Smooth muscle cell (in vitro differentiated cells): ENCODE results near the gene TM9SF2. TPM values are rescaled to one million over a fixed set of nuclear protein-coding genes. Genes with fewer than 3 reads are reported as not detected.

ENCODE experiments used
- DNase-seq: peaks from one replicate; lab custom pipeline; 2025; ENCODE audit not compliant: unreplicated experiment; lab: John Stamatoyannopoulos, UW
- H2AFZ ChIP-seq: fragments of 200-600 bp; sonication (generic); 2 replicates; pipeline ENCODE4 v1.6.0; 2016; ENCODE audit warnings: antibody characterized with exemption, low read depth, mild to moderate bottlenecking
- H3F3A ChIP-seq: fragments of 200-600 bp; sonication (generic); 2 replicates; pipeline ENCODE4 v1.6.0; 2017; ENCODE audit warnings: antibody characterized with exemption, low read depth
- H3K27ac ChIP-seq: fragments of 200-600 bp; sonication (generic); 2 replicates; pipeline ENCODE4 v1.5.1; 2016; ENCODE audit warnings: low read depth, mild to moderate bottlenecking
- H3K27me3 ChIP-seq: fragments of 200-600 bp; sonication (generic); 2 replicates; pipeline ENCODE4 v1.6.1; 2016; ENCODE audit warnings: low read depth, mild to moderate bottlenecking
- H3K36me3 ChIP-seq: fragments of 200-600 bp; sonication (generic); 2 replicates; pipeline ENCODE4 v1.5.1; 2016; ENCODE audit warnings: low read depth
- H3K4me1 ChIP-seq: fragments of 200-600 bp; sonication (generic); 2 replicates; pipeline ENCODE4 v1.5.1; 2016; ENCODE audit warnings: low read depth
- H3K4me2 ChIP-seq: fragments of 200-600 bp; sonication (generic); 2 replicates; pipeline ENCODE4 v1.6.0; 2016; ENCODE audit warnings: mild to moderate bottlenecking
- H3K4me3 ChIP-seq: fragments of 200-600 bp; sonication (generic); 2 replicates; pipeline ENCODE4 v1.5.1; 2016; ENCODE audit warnings: mild to moderate bottlenecking
- H3K79me2 ChIP-seq: fragments of 200-600 bp; sonication (generic); 2 replicates; pipeline ENCODE4 v1.6.0; 2016; ENCODE audit warnings: low read depth, mild to moderate bottlenecking
- H3K9ac ChIP-seq: fragments of 200-600 bp; sonication (generic); 2 replicates; pipeline ENCODE4 v1.6.0; 2016; ENCODE audit warnings: low read depth
- H3K9me3 ChIP-seq: fragments of 200-600 bp; sonication (generic); replicated peaks from 2 replicates; pipeline ENCODE4 v1.5.1; 2016; ENCODE audit warnings: low read depth
- H4K20me1 ChIP-seq: fragments of 200-600 bp; sonication (generic); 2 replicates; pipeline ENCODE4 v1.6.0; 2016; ENCODE audit warnings: low read depth
- WGBS: methylation state at CpG from one replicate; pipeline ENCODE4 v1.1.7; 2016; ENCODE audit warnings: low lambda C conversion rate; 5-methylcytosine and 5-hydroxymethylcytosine counted together
- polyA plus RNA-seq: library from polyadenylated mRNA; unstranded; fragments of >200 nt; fragmentation: Nextera tagmentation; extraction: Ambion mirVana; gene quantifications from 2 replicates; pipeline ENCODE4 v1.2.1, GENCODE V29; 2016
- total RNA-seq: library from RNA; depleted of rRNA; stranded (reverse); fragments of >200 nt; gene quantifications from 2 replicates; pipeline ENCODE4 v1.2.3, GENCODE V29; 2014
- TF ChIP-seq, protein P1 (sequence below): fragments of 200-600 bp; sonication (generic); IDR thresholded peaks from 2 replicates; pipeline ENCODE4 v1.5.1; 2017; ENCODE audit warnings: borderline replicate concordance, mild to moderate bottlenecking, antibody characterized with exemption; ENCODE audit not compliant: insufficient read depth, poor library complexity, severe bottlenecking

Gene TM9SF2
- total and polyA plus RNA-seq, 2 experiments from 2014 or later, result 195 to 272 TPM

DNA sequence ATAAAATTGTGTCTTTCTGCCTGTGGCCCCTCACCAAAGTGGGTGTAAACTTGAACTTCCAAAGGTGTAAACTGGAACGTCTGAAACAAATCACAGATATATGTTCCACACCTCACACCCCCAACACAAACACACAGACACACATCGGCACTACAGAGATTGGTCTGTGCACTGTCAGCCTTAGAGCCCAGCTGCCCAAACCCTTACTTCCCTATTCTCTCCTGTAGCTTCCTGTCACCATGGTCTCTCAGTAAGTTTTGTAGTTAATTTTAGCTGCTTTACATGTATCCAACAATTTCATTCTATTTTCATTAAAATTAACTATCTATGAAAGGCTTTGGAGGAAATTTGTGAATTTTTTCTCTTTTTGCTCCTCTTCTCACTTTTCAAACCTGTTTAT is 5.4 kb downstream of the TM9SF2 start:
- Histone ChIP-seq H3K9ac (peak overlapping the region; percentile 6), H4K20me1 (peaks cover 96% of the 10 kb centered on the region)
- WGBS, result 80% methylated on average over 2 of the region's 2 CpGs

DNA sequence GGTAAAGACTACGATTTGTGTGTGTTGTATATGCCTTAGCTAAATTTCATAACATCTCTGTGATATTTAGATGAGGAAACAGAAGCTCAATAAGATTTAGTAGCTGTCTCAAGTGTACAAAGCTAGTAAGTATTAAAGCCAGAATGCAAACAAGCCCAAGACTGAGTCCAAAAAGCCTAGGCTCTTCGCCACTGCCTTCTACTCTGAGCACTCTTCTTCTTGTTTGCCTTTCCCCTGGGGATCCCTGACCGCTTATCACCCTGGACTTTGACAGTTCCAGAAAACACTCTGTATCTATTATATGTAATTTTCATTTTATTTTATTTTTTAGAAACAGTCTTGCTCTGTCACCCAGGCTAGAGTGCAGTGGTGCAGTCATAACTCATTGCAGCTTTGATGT is 5.8 kb downstream of the TM9SF2 start:
- Histone ChIP-seq H3K79me2 (peaks cover 100% of the 10 kb centered on the region), H3K9me3 (no peaks in the 10 kb centered on the region), H3K27me3 (no peaks in the 10 kb centered on the region), H3K4me2 (no peak overlapping the region), H3K4me3 (no peak overlapping the region), H3F3A (no peaks in the 10 kb centered on the region), H4K20me1 (peaks cover 100% of the 10 kb centered on the region), H3K9ac (no peak overlapping the region), H3K27ac (no peak overlapping the region), H2AFZ (no peak overlapping the region), H3K4me1 (peaks cover 17% of the 10 kb centered on the region), H3K36me3 (no peaks in the 10 kb centered on the region)
- DNase-seq, result no peak
- WGBS, result 95% methylated on average over 3 of the region's 3 CpGs
- TF ChIP-seq, protein P1, sequence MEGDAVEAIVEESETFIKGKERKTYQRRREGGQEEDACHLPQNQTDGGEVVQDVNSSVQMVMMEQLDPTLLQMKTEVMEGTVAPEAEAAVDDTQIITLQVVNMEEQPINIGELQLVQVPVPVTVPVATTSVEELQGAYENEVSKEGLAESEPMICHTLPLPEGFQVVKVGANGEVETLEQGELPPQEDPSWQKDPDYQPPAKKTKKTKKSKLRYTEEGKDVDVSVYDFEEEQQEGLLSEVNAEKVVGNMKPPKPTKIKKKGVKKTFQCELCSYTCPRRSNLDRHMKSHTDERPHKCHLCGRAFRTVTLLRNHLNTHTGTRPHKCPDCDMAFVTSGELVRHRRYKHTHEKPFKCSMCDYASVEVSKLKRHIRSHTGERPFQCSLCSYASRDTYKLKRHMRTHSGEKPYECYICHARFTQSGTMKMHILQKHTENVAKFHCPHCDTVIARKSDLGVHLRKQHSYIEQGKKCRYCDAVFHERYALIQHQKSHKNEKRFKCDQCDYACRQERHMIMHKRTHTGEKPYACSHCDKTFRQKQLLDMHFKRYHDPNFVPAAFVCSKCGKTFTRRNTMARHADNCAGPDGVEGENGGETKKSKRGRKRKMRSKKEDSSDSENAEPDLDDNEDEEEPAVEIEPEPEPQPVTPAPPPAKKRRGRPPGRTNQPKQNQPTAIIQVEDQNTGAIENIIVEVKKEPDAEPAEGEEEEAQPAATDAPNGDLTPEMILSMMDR, result no peak

More for the DNA sequence above, 5.4 kb downstream of the TM9SF2 start:
- H3K4me3 ChIP-seq, result no peak overlapping the region
- H3K4me1 ChIP-seq, result peaks cover 17% of the 10 kb centered on the region
- H3K9me3 ChIP-seq, result no peaks in the 10 kb centered on the region
- no peak for DNase-seq
- TF ChIP-seq, protein P1, result no peak
- H3K27me3 ChIP-seq, result no peaks in the 10 kb centered on the region
- H3F3A ChIP-seq, result no peaks in the 10 kb centered on the region
- H3K79me2 ChIP-seq, result peaks cover 100% of the 10 kb centered on the region
- H2AFZ ChIP-seq, result no peak overlapping the region
- no peaks in the 10 kb centered on the region for H3K36me3 ChIP-seq
- no peak overlapping the region for H3K4me2 ChIP-seq
- peak overlapping the region; percentile 63 for H3K27ac ChIP-seq

DNA sequence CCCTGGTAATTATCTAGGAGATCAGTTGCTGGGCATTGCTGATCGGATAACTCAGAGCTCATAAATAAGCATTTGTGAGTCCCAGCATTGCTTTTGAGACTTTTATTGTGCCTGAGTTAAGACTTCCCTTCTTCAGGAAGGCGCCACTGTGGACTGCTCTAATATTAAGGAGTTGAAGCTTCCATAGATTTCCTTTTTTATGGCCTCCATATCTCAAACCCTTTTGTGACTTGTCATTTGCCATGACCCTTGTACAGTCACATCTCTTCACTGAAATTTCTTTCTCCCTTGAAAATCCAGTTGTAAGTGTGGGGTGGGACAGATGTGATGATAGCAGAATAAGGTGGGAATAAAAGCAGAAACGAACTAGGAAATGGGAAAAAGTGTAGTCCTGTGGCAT is 6.3 kb downstream of the TM9SF2 start:
- Histone ChIP-seq H2AFZ (no peak overlapping the region), H3K4me2 (no peak overlapping the region), H3K4me1 (peaks cover 17% of the 10 kb centered on the region), H3K9ac (no peak overlapping the region), H3K79me2 (peaks cover 100% of the 10 kb centered on the region), H4K20me1 (peaks cover 100% of the 10 kb centered on the region), H3K36me3 (no peaks in the 10 kb centered on the region), H3K27me3 (no peaks in the 10 kb centered on the region), H3K4me3 (no peak overlapping the region), H3K9me3 (no peaks in the 10 kb centered on the region), H3K27ac (no peak overlapping the region), H3F3A (no peaks in the 10 kb centered on the region)
- 82% methylated on average over 3 of the region's 3 CpGs for WGBS
- TF ChIP-seq, protein P1, result no peak
- no peak for DNase-seq

DNA sequence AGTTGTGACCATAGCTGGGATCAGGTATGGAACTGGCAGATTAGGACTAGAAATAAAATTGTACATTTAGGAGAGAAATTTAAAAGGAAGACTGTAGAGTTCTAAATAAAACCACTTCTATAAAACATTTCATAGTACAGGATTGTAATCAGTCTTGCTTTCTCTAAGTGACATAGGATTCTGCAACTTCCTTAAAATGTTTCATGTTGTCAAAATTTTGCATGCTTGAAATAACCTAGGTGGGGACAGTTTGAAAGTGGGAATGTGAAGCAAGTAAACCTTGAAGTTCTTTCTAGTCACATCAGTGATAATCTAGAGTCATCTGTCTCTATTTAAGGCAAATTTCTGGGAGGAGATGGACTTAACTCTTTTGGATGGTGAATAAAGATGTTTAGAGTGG is 6.7 kb downstream of the TM9SF2 start:
- TF ChIP-seq, protein P1, result no peak
- peaks cover 100% of the 10 kb centered on the region for H3K79me2 ChIP-seq
- H3K4me1 ChIP-seq, result peaks cover 14% of the 10 kb centered on the region
- no peak for DNase-seq
- no peak overlapping the region for H3K4me3 ChIP-seq
- H2AFZ ChIP-seq, result no peak overlapping the region
- no peak overlapping the region for H3K9ac ChIP-seq
- H3K4me2 ChIP-seq, result no peak overlapping the region
- peaks cover 100% of the 10 kb centered on the region for H4K20me1 ChIP-seq
- no peaks in the 10 kb centered on the region for H3F3A ChIP-seq
- H3K36me3 ChIP-seq, result no peaks in the 10 kb centered on the region
- H3K27ac ChIP-seq, result no peak overlapping the region
- no peaks in the 10 kb centered on the region for H3K9me3 ChIP-seq
- H3K27me3 ChIP-seq, result no peaks in the 10 kb centered on the region
